ENCODE results near the gene ASTN2. TPM values are rescaled to one million over a fixed set of nuclear protein-coding genes. Genes with fewer than 3 reads are reported as not detected.

Gene ASTN2
- total and polyA plus RNA-seq, 10 of the 15 experiments (the other 5 are each of a cell fraction or from before 2014, with no cell fraction given) = 1.4 to 15.7 (median 7.0) TPM

- Histone ChIP-seq H3K4me3 (no peak overlapping the region), H3K27me3 (replicated peaks in 1 of 2; ENCODE audit: control insufficient read depth in 2 of 2, insufficient read depth in 2 of 2, low read length in 1 of 2) (no peaks in the 10 kb centered on the region; a peak in 2 of 4 replicates), H2AFZ (ENCODE audit: control insufficient read depth, low read depth, low read length) (no peak overlapping the region), H4K20me1 (ENCODE audit: control insufficient read depth, insufficient read depth) (no peaks in the 10 kb centered on the region), H3K36me3 (ENCODE audit: control insufficient read depth in 2 of 2, insufficient read depth in 2 of 2, low read length in 1 of 2) (no peaks in the 10 kb centered on the region), H3K9me3 (replicated peaks; ENCODE audit: control insufficient read depth, insufficient read depth, low read length) (no peaks in the 10 kb centered on the region; the same call in 2 of the 3 replicates), H3K79me2 (ENCODE audit: control insufficient read depth, insufficient read depth, low read length) (no peaks in the 10 kb centered on the region), H3K9ac (ENCODE audit: control insufficient read depth, insufficient read depth, low read length) (no peak overlapping the region), H3K27ac (ENCODE audit: control insufficient read depth, insufficient read depth) (no peak overlapping the region), H3K4me1 (ENCODE audit: control insufficient read depth, insufficient read depth, low read length) (no peaks in the 10 kb centered on the region), H3K4me2 (ENCODE audit: control insufficient read depth, insufficient read depth) (no peak overlapping the region)
- BruUV-seq (replicated peaks) = no TSS peak
- in situ Hi-C loops (cut with MboI) = loop anchor here (25.0 kb wide), 1 partner anchor 663 kb away; the partner anchor contains the start of gene ASTN2
- FAIRE-seq = no peak
- ATAC-seq = no peak
- SMC1A ChIA-PET (ENCODE audit: uncharacterized antibody, unreplicated experiment) = no interaction called here
- POLR2A ChIA-PET = no interaction called here
- WGBS (ENCODE audit: insufficient coverage, insufficient replicate concordance, low lambda C conversion rate, missing lambda C conversion rate) = 39% methylated on average over 3 of the region's 3 CpGs
- no peak for DNase-seq (ENCODE audit: low read depth, low spot score)
- no peak for TF ChIP-seq SPI1 (IDR thresholded peaks at IDR 0.05; ENCODE audit: borderline replicate concordance, insufficient read depth, low read depth, low read length)
- TF ChIP-seq NR2F1 (conservative IDR thresholded peaks at IDR 0.05) = no peak
- no peak for TF ChIP-seq MEF2A (IDR thresholded peaks at IDR 0.05; ENCODE audit: insufficient read depth, low read depth, low read length)
- TF ChIP-seq SUPT20H (IDR thresholded peaks at IDR 0.05; ENCODE audit: borderline replicate concordance, control insufficient read depth, low read depth, low read length) = no peak
- no peak for TF ChIP-seq BRCA1 (IDR thresholded peaks at IDR 0.05; ENCODE audit: low read depth, low read length)
- no peak for TF ChIP-seq POLR2AphosphoS2 (IDR thresholded peaks at IDR 0.05; ENCODE audit: low read depth, low read length)
- TF ChIP-seq YBX1 (IDR thresholded peaks at IDR 0.05) = no peak
- no peak for TF ChIP-seq BHLHE40 (IDR thresholded peaks at IDR 0.05; ENCODE audit: borderline replicate concordance in 1 of 2, low read depth in 2 of 2, low read length in 1 of 2)
- no peak for TF ChIP-seq NFYA (IDR thresholded peaks at IDR 0.05; ENCODE audit: borderline replicate concordance, low read depth, low read length)
- TF ChIP-seq GATAD2B (conservative IDR thresholded peaks at IDR 0.05; ENCODE audit: low read depth) = no peak
- TF ChIP-seq, protein P1, sequence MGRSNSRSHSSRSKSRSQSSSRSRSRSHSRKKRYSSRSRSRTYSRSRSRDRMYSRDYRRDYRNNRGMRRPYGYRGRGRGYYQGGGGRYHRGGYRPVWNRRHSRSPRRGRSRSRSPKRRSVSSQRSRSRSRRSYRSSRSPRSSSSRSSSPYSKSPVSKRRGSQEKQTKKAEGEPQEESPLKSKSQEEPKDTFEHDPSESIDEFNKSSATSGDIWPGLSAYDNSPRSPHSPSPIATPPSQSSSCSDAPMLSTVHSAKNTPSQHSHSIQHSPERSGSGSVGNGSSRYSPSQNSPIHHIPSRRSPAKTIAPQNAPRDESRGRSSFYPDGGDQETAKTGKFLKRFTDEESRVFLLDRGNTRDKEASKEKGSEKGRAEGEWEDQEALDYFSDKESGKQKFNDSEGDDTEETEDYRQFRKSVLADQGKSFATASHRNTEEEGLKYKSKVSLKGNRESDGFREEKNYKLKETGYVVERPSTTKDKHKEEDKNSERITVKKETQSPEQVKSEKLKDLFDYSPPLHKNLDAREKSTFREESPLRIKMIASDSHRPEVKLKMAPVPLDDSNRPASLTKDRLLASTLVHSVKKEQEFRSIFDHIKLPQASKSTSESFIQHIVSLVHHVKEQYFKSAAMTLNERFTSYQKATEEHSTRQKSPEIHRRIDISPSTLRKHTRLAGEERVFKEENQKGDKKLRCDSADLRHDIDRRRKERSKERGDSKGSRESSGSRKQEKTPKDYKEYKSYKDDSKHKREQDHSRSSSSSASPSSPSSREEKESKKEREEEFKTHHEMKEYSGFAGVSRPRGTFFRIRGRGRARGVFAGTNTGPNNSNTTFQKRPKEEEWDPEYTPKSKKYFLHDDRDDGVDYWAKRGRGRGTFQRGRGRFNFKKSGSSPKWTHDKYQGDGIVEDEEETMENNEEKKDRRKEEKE (IDR thresholded peaks at IDR 0.05) = no peak
- no peak for TF ChIP-seq MYC (IDR thresholded peaks at IDR 0.05; ENCODE audit: insufficient read depth, insufficient read length, insufficient replicate concordance, low read length, severe bottlenecking)
- no peak for TF ChIP-seq ZZZ3 (IDR thresholded peaks at IDR 0.05; ENCODE audit: control insufficient read depth, insufficient read length, low read depth)
- RAD21 ChIA-PET (ENCODE audit: unreplicated experiment) = no interaction called here
- CTCF ChIA-PET = interaction anchor here (1.2 to 3.0 kb wide), 4 partner anchors 12 to 161 kb away, joined by 3 to 14 read pairs (median 4); no protein-coding TSS in a partner anchor
- intact Hi-C loops (cut with micrococcal nuclease; ENCODE audit: unreplicated experiment) = no loop called here
Measured at GRCh38 chr9:116749176-116749575, 665.7 kb downstream of the ASTN2 start.
